ENCODE measurements around the gene BCAS2. TPM values are rescaled to one million over a fixed set of nuclear protein-coding genes. Genes with fewer than 3 reads are reported as not detected.
A peak's percentile ranks its signal among the peaks of the same experiment; 100 is the strongest.
"Not testable (repeated sequence)": the region's sequence is repeated elsewhere in the genome, so short reads cannot be mapped to it uniquely, and the experiment has no call there.

The BCAS2 gene
- total RNA-seq, 1 experiment from 2014 or later, result 48.5 TPM

DNA sequence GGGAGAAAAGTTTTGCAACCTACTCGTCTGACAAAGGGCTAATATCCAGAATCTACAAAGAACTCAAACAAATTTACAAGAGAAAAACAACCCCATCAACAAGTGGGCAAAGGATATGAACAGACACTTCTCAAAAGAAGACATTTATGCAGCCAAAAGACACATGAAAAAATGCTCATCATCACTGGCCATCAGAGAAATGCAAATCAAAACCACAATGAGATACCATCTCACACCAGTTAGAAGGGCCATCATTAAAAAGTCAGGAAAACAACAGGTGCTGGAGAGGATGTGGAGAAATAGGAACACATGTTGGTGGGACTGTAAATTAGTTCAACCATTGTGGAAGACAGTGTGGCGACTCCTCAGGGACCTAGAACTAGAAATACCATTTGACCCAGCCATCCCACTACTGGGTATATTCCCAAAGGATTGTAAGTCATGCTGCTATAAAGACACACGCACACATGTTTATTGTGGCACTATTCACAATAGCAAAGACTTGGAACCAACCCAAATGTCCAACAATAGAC, 18.4 kb downstream of the BCAS2 start:
- in situ Hi-C loops (cut with HindIII; ENCODE audit: low sequenced_read_pairs); DNase-seq (ENCODE audit: low spot score): not testable (repeated sequence)

DNA sequence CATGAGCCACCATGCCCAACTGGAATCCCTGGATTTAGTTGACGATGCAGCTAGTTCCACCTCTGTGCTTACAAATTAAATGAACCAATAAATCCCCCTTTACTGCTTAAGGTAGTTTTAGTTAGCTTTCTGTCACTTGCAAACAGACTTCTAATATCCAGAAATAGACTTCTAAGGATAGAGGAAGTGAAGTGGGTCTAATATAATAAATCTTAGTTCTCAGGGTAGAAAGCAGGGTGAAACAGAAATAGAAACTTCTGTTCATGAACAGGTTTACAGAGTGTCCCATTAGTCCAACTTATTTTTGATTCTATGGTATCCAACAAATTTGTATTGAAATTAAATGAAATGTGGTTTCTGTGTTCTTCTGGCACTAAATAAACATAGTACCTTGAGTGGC, 20.1 kb downstream of the BCAS2 start:
- in situ Hi-C loops (cut with HindIII; ENCODE audit: low sequenced_read_pairs), result no loop called here
- DNase-seq (ENCODE audit: low spot score), result no peak

DNA sequence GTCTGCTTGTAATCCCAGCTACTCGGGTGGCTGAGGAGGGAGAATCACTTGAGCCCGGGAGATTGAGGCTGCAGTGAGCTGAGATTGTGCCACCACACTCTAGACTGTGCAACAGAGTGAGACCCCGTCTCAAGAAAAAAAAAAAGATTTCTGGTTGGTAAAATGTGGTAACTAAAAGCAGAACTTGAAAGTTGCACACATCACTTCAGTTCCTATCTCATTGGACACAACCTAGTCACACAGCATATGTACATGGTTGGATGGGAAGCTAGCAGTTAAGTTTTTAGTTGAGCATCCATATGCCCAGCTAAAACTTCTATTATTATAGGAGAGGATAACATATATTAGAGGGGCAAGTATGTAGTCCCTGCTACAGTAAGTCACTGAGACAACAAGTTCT, 22.1 kb downstream of the BCAS2 start:
- in situ Hi-C loops (cut with HindIII; ENCODE audit: low sequenced_read_pairs), result no loop called here
- no peak for DNase-seq (ENCODE audit: low spot score)

DNA sequence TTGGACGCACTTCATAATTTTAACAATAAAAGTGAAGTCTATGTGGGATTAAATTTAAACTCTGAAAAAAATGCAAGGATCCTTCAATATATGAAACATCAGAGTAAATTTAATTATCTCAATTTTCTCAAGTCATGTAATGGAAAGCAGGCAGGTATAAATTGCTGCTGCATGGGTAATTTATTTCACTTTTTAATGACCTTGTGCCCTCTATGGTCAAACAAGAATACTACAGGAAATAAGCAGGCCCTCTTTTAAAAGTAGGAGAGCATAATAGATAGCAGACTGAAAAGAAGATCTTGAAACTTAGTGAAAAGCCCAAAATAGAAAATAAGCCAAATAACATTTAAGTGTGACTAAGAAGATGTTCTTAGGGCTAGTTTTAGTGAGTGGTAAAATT, 22.9 kb downstream of the BCAS2 start:
- in situ Hi-C loops (cut with HindIII; ENCODE audit: low sequenced_read_pairs), result no loop called here
- peak; percentile 12 for DNase-seq (ENCODE audit: low spot score)

DNA sequence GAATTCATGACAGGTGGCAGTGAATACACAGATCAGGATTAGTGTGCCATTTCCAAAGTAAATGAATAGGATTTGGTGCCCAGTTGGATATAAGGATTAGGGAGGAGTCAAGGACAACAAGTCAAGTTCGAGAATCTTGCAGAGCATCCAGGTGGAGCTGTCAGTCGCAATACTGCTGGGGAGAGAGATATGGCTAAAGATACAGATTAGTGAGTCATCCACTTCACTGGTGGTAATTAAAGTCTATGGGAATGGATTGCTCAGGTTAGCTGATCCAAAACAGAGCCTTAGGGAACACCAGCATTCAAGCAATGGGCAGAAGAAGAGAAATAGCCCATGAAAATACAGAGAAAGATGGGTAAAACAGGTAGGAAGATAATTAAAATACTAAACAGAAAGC, 26.8 kb downstream of the BCAS2 start:
- no peak for DNase-seq (ENCODE audit: low spot score)
- in situ Hi-C loops (cut with HindIII; ENCODE audit: low sequenced_read_pairs), result no loop called here

DNA sequence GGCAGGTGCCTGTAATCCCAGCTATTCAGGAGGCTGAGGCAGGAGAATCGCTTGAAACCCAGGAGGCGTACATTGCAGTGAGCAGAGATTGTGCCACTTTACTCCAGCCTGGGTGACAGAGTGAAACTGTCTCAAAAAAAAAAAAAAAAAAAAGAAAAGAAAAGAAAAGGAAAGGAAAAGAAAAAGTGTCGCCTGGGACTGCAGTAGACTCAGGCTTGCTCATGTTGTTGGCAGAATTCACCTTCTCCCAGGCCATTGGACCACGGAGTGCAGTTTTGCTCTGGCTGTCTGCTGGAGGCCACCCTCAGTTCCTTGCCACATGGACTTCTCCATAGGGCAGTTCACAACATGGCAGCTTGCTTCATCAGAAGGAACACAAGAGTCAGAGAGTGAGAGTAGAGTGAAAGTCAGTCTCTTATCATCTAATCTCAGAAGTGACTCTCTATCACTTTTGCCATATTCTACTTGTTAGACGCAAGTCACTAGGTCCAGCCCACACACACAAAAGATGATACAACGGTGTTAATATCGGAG, 29.2 kb downstream of the BCAS2 start:
- in situ Hi-C loops (cut with HindIII; ENCODE audit: low sequenced_read_pairs), result no loop called here
- no peak for DNase-seq (ENCODE audit: low spot score)

DNA sequence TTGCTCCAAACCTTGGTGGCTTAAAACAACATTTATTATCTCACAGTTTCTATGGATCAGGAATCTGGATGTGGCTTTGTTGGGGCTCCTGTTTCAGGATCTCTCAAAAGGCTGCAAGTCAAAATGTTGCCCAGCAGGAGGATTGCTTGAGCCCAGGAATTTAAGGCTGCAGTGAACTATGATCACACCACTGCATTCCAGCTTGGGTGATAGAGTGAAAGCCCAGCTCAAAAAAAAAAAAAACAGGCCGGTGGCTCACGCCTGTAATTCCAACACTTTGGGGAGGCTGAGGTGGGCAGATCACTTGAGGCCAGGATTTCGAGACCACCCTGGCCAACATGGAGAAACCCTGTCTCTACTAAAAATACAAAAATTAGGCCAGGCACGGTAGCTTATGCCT, 30.0 kb downstream of the BCAS2 start:
- in situ Hi-C loops (cut with HindIII; ENCODE audit: low sequenced_read_pairs), result no loop called here
- DNase-seq (ENCODE audit: low spot score), result no peak

DNA sequence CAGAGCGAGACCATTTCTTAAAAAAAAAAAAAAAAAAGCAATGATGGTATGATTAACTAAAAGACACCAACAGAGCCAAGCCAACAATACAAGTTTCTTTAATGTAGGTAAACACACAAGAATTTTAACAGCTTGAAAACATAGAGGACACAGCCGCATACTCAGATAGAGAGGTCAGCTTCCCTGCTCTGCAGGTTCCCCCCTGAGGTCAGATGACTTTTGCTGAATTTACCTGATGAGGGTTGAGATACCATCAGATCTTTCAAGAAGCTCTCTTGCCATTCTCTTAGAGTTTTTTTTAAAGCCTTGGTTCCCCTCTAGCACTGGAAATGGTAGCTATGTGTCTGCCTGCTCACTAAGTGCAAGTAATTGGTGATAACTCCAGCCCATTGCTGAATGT, 31.1 kb downstream of the BCAS2 start:
- in situ Hi-C loops (cut with HindIII; ENCODE audit: low sequenced_read_pairs), result no loop called here
- no peak for DNase-seq (ENCODE audit: low spot score)

DNA sequence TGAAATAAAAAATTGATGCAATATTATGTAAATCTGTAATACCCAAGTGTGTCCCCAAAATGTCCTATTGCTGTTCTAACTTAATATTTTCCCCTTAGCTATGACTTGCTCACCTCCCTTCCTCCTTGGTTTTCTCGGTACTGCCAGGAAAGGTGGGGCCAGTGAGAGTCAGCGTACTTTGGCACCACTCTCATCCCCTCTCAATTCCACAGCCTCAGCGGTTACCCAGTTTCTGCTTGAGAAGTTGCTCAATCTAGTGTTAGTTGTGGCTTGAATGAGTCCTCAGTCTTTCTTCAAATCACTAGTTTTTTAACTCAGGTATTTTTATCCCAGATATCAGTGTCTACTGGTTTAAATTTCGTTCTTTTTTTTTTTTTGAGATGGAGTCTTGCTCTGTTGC, 32.3 kb downstream of the BCAS2 start:
- DNase-seq (ENCODE audit: low spot score), result no peak
- in situ Hi-C loops (cut with HindIII; ENCODE audit: low sequenced_read_pairs), result no loop called here

DNA sequence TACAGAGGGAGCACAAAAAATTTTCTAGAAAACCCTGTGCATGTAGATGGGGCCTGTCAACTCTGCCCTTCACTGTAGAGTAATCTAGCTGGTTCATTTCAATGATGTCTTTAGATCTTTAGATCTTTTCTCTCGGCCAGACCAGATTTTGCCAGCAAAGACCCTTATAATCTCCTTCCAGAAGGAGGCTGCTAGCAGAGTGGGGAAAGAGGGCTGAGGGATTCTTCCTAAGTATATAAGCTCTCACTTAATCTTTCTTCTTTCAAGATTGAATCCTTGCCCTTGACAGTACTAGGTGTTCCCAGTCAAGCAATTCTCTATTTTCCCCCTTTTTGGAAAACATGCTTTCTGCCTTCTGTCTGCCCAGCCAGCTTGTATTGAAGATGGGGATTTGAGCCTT, 34.3 kb downstream of the BCAS2 start:
- in situ Hi-C loops (cut with HindIII; ENCODE audit: low sequenced_read_pairs), result no loop called here
- DNase-seq (ENCODE audit: low spot score), result no peak

DNA sequence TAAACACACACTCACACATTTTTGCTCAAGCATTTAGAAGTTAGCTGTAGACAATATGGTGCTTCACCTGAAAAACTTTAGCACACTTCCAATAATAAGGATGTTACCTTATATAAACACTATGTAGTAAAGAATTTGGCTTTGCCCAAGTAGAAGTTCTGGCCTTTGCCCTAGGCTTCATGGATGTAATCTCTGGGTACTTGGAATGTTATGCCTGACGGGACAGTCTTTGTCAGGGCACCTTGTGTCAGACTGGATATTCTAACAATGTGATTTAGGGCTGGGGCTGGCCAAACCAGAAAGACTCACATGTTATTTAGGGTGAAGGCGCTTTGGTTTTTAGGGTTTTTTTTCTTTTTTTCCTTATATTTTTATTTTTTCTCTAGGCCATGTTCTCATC, 35.6 kb downstream of the BCAS2 start:
- DNase-seq (ENCODE audit: low spot score), result no peak
- in situ Hi-C loops (cut with HindIII; ENCODE audit: low sequenced_read_pairs), result no loop called here

DNA sequence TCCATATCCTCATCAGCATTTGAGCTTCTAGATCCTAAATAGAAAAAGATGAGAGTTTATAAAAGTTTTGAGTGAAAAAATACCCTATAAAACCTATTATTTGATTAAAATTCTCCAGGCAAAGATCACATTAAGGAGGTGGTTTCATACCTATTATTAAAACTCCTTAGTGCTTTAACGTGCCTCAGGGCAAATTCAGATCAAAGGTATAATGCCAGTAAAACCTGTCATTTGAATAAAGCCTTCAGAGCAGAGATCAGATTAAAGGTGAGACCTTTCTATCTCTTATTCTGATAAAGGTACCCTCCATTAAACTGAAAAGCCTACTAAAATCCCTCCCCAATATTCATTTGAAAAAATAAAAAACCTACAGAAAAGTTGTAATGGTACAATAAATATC, 36.1 kb downstream of the BCAS2 start:
- in situ Hi-C loops (cut with HindIII; ENCODE audit: low sequenced_read_pairs), result no loop called here
- no peak for DNase-seq (ENCODE audit: low spot score)

DNA sequence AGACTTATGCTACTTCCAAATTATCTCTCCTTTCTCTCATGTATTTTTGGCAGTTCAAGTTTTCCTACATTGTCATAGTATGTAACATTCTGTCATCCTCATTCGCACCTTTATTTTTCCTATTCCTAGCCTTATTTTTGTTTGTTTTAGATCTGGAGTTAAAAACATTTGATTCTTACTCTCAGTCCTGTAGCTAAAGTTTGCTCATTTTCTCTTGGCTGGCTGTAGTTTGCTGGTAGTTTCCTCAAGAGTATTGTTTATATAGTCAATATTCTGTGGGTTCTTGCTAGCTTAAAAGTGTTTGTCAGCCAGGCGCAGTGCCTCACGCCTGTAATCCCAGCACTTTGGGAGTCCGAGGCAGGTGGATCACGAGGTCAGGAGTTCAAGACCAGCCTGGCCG, 40.6 kb downstream of the BCAS2 start:
- no peak for DNase-seq (ENCODE audit: low spot score)
- in situ Hi-C loops (cut with HindIII; ENCODE audit: low sequenced_read_pairs), result no loop called here

DNA sequence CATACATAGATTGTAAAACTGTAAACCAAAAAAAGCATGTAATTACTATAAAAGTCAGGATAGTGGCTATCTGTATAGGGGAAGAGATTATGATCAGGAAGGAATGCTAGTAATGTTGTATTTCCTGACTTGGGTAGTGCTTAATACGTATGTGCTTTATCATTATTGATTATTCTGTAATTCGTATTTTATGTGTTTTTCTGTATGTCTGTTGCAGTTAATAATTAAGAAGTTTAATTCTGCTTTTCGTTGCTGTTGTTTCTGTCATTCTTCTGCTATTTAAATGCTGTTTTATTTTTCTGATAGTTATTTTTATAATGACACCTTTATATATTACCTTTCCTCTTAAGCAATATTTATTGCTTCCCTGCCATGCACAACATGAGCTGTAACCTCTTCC, 41.1 kb downstream of the BCAS2 start:
- in situ Hi-C loops (cut with HindIII; ENCODE audit: low sequenced_read_pairs), result no loop called here
- DNase-seq (ENCODE audit: low spot score), result no peak

DNA sequence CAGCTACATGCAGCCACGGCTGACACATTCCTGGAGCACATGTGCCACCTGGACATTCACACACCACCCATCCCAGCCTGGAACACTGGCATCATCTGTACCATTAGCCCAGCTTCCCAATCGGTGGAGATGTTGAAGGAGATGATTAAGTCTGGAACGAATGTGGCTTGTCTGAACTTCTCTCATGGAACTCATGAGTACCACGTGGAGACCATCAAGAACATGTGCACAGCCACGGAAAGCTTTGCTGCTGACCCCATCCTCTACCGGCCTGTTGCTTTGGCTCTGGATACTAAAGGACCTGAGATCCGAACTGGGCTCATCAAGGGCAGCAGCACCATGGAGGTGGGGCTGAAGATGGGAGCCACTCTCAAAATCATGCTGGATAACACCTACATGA, 45.4 kb downstream of the BCAS2 start:
- no peak for DNase-seq (ENCODE audit: low spot score)
- in situ Hi-C loops (cut with HindIII; ENCODE audit: low sequenced_read_pairs), result no loop called here

DNA sequence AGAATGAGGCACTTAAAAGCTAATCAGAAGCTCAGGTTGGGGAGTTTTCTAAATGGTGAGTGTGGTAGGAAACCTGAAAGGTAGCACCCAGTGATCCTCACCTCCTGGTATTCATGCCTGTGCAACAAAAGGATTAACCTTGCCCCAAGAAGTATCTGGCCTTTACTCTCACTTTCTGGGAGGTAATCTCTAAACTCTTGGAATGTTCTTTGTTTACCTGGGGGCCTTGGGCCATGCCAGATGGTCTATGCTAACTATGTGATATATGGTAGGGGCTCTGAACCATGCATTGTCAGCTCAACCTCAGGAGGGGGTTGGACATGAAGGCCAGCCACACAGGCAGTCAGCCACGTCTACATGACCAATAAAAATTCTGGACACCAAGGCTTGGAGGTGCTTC, 46.0 kb downstream of the BCAS2 start:
- no peak for DNase-seq (ENCODE audit: low spot score)
- in situ Hi-C loops (cut with HindIII; ENCODE audit: low sequenced_read_pairs), result no loop called here

DNA sequence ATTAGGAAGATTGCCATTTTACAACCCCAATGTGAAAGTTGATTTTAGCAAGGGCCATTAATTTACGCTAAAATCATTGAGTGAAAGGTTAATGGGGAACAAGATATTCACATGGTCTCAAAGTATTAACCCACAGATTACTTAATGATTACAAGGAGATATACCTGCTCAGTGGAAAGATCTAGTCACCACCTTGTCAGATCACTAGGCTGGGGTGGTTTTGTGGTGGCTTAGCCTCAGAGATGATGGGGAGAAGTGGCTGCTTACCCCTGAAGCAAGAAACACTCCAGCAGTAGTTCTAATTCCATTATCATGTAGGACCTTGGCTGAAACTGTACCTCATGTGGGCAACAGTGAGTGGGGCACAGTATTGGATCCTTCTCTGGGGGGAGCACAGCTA, 50.3 kb downstream of the BCAS2 start:
- DNase-seq (ENCODE audit: low spot score), result no peak
- in situ Hi-C loops (cut with HindIII; ENCODE audit: low sequenced_read_pairs), result no loop called here

DNA sequence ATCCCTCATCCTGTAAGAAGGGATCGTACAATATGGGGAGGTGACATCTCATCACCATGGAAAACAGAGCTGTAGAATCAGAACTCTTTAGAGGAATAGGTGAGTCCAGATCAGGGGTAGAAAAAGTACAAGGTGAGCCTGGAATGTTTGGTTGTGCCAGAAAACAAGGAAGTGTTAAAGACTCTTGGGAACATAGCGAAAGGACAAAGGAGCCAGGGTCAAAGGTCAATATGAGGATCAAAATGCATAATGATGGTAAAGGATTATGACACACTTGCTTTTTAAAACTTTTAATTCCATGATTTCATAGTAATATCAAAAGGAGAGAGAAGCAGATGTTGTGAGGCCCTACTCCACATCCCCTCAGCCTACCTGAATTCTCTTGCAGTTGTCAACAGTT, 51.2 kb downstream of the BCAS2 start:
- DNase-seq (ENCODE audit: low spot score), result no peak
- in situ Hi-C loops (cut with HindIII; ENCODE audit: low sequenced_read_pairs), result no loop called here

DNA sequence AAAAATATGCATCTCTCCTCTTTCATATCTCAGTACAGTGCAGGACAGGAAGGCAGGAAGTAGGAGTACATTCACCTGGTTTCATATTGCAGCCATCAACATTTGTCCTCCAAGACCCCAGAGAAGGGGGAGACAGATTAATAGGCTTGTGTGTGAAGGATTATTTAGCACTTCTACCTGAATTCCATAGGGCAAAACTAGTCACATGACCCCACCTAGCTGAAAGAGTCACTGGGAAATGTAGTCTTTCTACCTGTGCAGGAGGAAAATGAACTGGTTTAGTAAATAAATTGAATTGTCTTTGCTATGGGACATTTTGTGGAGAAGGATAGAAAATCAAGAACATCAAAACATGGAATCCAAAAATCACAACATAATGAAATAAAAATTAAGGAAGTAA, 56.5 kb downstream of the BCAS2 start:
- no peak for DNase-seq (ENCODE audit: low spot score)
- in situ Hi-C loops (cut with HindIII; ENCODE audit: low sequenced_read_pairs), result no loop called here

DNA sequence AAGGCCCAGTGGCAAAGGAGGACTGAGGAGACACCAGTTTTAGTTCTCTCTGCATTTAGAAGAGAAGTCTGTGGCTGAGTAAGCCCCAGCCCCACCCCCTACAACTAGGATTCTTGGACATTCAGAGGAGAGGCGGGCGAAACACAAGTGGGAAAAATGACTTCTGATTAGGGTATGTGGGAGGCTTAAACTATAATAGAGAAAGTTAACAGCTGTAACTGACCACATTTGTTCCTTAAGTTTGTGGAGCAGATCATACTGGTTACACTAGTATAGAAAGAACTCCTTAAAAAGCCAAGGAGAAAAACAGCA, 59.2 kb downstream of the BCAS2 start:
- in situ Hi-C loops (cut with HindIII; ENCODE audit: low sequenced_read_pairs), result no loop called here
- no peak for DNase-seq (ENCODE audit: low spot score)

DNA sequence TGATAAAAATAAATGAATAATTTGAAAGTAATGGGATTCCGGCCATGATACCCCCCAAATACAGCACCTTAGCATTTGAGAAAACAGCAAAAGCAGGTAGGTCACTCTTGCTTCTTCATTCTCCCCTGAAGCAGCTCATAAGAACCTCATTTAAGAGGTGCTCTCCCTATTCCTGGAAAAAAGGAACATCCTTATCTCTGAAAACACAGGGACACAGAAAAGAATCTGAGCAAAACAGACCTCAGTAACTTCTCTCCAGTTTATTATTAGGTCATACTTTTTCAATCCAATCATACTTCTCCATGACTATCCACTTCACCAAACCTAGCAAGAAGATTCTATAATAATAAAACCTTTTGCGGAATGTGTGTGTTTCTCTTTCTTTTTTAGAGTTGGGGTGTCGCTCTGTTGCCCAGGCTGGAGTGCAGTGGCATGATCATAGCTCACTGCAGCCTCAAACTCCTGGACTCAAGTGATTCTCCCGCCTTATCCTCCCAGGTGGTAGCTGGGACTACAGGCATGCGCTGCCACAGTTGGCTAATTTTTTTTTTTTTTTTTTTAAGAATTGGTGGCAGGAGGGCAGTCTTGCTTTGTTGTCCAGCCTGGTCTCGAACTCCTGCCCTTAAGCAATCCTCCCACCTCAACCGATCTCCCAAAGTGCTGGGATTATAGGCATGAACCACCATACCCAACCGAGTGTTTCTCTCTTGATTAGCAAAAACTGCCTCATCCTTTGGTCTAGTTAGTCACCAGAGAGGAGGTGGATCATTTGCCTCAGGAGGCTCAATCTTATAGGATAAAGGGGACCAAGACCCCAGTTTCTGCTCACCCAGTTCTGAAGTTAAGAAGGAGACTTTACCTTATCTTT, 59.8 kb downstream of the BCAS2 start:
- DNase-seq (ENCODE audit: low spot score), result no peak
- in situ Hi-C loops (cut with HindIII; ENCODE audit: low sequenced_read_pairs), result no loop called here
